D341Med (cell line): Measurements from ENCODE around the gene PNLIP.

ENCODE experiments used
- DNase-seq: peaks from one replicate; pipeline ENCODE4 v3.0.0; 2012; ENCODE audit warnings: low spot score

PNLIP gene

GRCh38 chr10:116545756-116546155 is at the start of gene PNLIP:
Gene PNLIP (plus strand): TSS chr10:116545931. CDS start chr10:116546093, 162 bp downstream.
- DNase-seq, result no peak

GRCh38 chr10:116504786-116505185 is 40.9 kb upstream of the PNLIP start:
- no peak for DNase-seq

- no peak for DNase-seq
These were observed 35.2 kb upstream of the PNLIP start for GRCh38 chr10:116510565-116510964.

GRCh38 chr10:116511365-116511764 is 34.4 kb upstream of the PNLIP start:
- no peak for DNase-seq

GRCh38 chr10:116521424-116522290 is 24.1 kb upstream of the PNLIP start:
- DNase-seq, result peak; percentile 28

- no peak for DNase-seq
These were observed 22.8 kb upstream of the PNLIP start for GRCh38 chr10:116522803-116523381.

GRCh38 chr10:116524736-116525135 is 21.0 kb upstream of the PNLIP start:
- no peak for DNase-seq

- no peak for DNase-seq
These were observed 19.5 kb upstream of the PNLIP start for GRCh38 chr10:116526219-116526618.

- DNase-seq, result no peak
These were observed 8.9 kb upstream of the PNLIP start for GRCh38 chr10:116536810-116537209.

GRCh38 chr10:116538456-116538855 is 7.3 kb upstream of the PNLIP start:
- no peak for DNase-seq

GRCh38 chr10:116538992-116539391 is 6.7 kb upstream of the PNLIP start:
- DNase-seq, result no peak

- DNase-seq, result no peak
These were observed 4.9 kb upstream of the PNLIP start for GRCh38 chr10:116540814-116541213.

- no peak for DNase-seq
These were observed 3.6 kb upstream of the PNLIP start for GRCh38 chr10:116542007-116542677.

- no peak for DNase-seq
These were observed 609 bp upstream of the PNLIP start for GRCh38 chr10:116545122-116545521.

GRCh38 chr10:116548301-116548700 is 2.6 kb downstream of the PNLIP start:
- no peak for DNase-seq

- DNase-seq, result no peak
These were observed 7.7 kb downstream of the PNLIP start for GRCh38 chr10:116553378-116553980.

GRCh38 chr10:116554628-116555027 is 8.9 kb downstream of the PNLIP start:
- DNase-seq, result no peak

- DNase-seq, result no peak
These were observed 10.1 kb downstream of the PNLIP start for GRCh38 chr10:116555880-116556279.

- DNase-seq, result no peak
These were observed 11.7 kb downstream of the PNLIP start for GRCh38 chr10:116557305-116557880.

- no peak for DNase-seq
These were observed 19.8 kb downstream of the PNLIP start for GRCh38 chr10:116565534-116565933.

- no peak for DNase-seq
These were observed 21.2 kb downstream of the PNLIP start for GRCh38 chr10:116566932-116567331.

- DNase-seq, result no peak
These were observed 21.6 kb downstream of the PNLIP start for GRCh38 chr10:116567335-116567734.
